Measurements from ENCODE around the gene MAP1LC3B2.

The MAP1LC3B2 gene

GRCh38 chr12:116610971-116611541 is 51.9 kb downstream of the MAP1LC3B2 start:
- no peak for DNase-seq (ENCODE audit: low spot score)
- FAIRE-seq: no peak

- FAIRE-seq: no peak
Measured at GRCh38 chr12:116612436-116612835, 53.3 kb downstream of the MAP1LC3B2 start.

GRCh38 chr12:116613256-116613655 is 54.1 kb downstream of the MAP1LC3B2 start:
- DNase-seq (ENCODE audit: low spot score) (no peak), FAIRE-seq (no peak)

More at GRCh38 chr12:116612436-116612835, 53.3 kb downstream of the MAP1LC3B2 start:
- no peak for DNase-seq (ENCODE audit: low spot score)

GRCh38 chr12:116614194-116614915 is 55.2 kb downstream of the MAP1LC3B2 start:
- DNase-seq (ENCODE audit: low spot score) (no peak), FAIRE-seq (no peak)

- no peak for FAIRE-seq
- no peak for DNase-seq (ENCODE audit: low spot score)
Measured at GRCh38 chr12:116615141-116615861, 56.1 kb downstream of the MAP1LC3B2 start.

GRCh38 chr12:116616536-116617248 is 57.5 kb downstream of the MAP1LC3B2 start:
- FAIRE-seq (no peak), DNase-seq (ENCODE audit: low spot score) (no peak)

- no peak for DNase-seq (ENCODE audit: low spot score)
- no peak for FAIRE-seq
Measured at GRCh38 chr12:116619246-116619645, 60.1 kb downstream of the MAP1LC3B2 start.

- no peak for DNase-seq (ENCODE audit: low spot score)
- FAIRE-seq: no peak
Measured at GRCh38 chr12:116620124-116620491, 60.9 kb downstream of the MAP1LC3B2 start.

- FAIRE-seq (no peak), DNase-seq (ENCODE audit: low spot score) (no peak)
Measured at GRCh38 chr12:116620492-116621191, 61.5 kb downstream of the MAP1LC3B2 start.

GRCh38 chr12:116621194-116621593 is 62.0 kb downstream of the MAP1LC3B2 start:
- FAIRE-seq (no peak), DNase-seq (ENCODE audit: low spot score) (no peak)

- FAIRE-seq: no peak
Measured at GRCh38 chr12:116624516-116624915, 65.3 kb downstream of the MAP1LC3B2 start.

GRCh38 chr12:116626153-116626552 is 67.0 kb downstream of the MAP1LC3B2 start:
- FAIRE-seq (no peak), DNase-seq (ENCODE audit: low spot score) (no peak)

More at GRCh38 chr12:116624516-116624915, 65.3 kb downstream of the MAP1LC3B2 start:
- DNase-seq (ENCODE audit: low spot score): no peak
